ENCODE measurements around the gene MRPL14.

The MRPL14 gene

GRCh38 chr6:44071670-44072451, 55.4 kb downstream of the MRPL14 start:
- no peak overlapping the region for H3K27ac ChIP-seq
- TF ChIP-seq CTCF (conservative IDR thresholded peaks at IDR 0.05) = no peak

DNA sequence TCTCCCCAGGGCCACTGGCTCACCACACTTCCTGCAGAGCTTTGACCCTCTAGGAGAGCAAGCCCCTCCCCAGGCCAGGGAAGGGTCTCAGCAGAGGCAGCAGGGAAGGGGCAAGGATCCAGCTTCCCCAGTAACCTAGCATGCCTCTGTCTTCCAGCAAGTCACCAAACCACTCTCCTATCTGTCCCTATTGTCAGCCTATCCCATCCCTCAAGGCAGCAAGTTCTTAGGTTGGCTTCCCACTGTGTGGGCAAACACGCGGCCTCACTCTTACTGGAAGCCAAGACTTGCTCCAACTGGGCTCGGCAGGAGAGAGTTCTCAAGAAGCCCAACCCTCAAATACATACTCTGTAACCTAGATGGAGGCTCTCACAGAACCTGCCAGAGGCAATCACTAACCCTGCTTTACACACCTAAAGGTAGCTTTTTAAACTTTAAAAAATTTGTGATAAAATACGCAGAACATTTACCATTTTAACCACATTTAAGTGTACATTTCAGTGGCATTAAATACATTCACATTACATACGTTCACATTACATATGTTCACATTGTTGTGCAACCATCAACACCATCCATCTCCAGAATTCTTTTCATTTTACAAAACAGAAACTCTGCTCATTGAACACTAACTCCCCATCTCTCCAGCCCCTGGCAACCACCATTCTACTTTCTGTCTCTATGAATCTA, 58.5 kb downstream of the MRPL14 start:
- H3K27ac ChIP-seq = no peak overlapping the region
- no peak for TF ChIP-seq CTCF (conservative IDR thresholded peaks at IDR 0.05)

DNA sequence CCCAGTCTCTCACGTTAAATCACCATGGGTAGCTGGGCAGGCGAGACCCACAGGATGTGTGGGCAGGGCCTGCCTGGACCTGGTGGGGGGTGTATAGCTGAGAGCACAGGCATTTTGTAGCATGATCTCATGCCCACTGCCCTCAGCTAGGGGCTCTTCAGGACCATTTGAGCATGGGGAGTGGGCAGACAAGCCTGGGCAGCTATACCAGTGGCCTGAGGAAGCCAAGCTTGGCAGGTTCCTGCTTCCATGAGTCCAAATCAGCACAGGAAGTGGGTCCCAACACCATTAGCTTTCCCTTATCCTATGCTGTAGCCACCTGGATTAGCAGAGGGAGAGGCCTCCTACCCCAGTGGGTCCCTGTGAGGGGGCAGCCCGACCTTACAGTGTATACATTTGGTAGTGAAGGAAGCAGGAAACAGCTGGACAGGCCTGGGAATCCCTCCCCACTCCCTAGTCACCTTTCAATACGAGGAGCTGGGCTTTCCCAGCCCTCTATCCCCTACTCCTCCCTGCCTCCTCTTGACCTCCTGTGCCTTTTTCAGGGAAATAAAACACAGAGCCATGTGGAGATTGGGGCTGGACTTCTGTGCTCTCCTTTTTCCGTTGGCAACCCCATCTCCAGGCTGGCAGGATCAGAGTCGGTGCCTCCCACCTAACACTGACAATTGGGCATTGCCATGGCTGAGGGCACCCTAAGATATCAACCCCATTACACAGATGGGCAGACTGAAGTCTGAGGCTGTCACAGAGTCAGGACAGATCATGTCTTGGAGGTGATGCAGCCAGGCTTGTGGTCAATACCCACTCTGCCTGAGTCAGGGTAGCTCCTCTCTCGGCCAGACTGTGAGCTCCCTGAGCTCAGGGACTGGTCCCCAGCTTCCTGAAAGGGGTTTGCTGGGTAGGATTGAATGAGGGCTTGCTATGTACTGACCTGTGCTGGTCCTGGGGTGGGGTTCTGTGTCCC, 59.8 kb downstream of the MRPL14 start:
- H3K27ac ChIP-seq = no peak overlapping the region
- TF ChIP-seq CTCF (conservative IDR thresholded peaks at IDR 0.05) = no peak

DNA sequence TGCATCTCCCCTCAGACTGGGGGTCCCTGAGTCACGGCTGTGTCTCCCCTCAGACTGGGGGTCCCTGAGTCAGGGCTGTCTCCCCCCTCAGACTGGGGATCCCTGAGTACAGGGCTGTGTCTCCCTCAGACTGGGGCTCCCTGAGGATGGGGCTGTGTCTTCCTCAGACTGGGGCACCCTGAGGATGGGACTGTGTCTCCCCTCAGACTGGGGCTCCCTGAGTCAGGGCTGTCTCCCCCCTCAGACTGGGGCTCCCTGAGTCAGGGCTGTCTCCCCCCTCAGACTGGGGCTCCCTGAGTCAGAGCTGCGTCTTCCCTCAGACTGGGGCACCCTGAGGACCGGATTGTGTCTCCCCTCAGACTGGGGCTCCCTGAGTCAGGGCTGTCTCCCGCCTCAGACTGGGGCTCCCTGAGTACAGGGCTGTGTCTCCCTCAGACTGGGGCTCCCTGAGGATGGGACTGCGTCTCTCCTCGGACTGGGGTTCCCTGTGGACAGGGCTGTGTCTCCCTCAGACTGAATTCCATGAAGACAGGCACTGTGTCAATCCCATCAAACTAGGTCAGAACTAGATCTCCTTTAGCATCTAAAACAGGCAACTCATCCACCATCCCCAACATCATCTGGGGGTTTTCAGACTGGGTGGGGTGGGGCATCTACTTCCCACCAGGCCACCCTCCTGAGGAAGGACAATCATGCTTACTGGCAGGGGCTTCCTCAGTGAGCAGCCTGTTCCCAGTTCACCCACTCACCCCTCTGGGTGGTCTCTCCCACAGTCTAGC, 60.7 kb downstream of the MRPL14 start:
- no peak overlapping the region for H3K27ac ChIP-seq
- no peak for TF ChIP-seq CTCF (conservative IDR thresholded peaks at IDR 0.05)

GRCh38 chr6:44065443-44066140, 61.7 kb downstream of the MRPL14 start:
- H3K27ac ChIP-seq = no peak overlapping the region
- TF ChIP-seq CTCF (conservative IDR thresholded peaks at IDR 0.05) = no peak

- no peak for TF ChIP-seq CTCF (conservative IDR thresholded peaks at IDR 0.05)
- no peak overlapping the region for H3K27ac ChIP-seq
Measured at GRCh38 chr6:44064948-44065272, 62.3 kb downstream of the MRPL14 start.
